Mononuclear cell (primary cell): ENCODE results near the gene TMEM43. TPM values are rescaled to one million over a fixed set of nuclear protein-coding genes. Genes with fewer than 3 reads are reported as not detected.

ENCODE experiments used
- H3K27me3 ChIP-seq: 2 replicates; pipeline ENCODE4 v1.6.0; 2011; ENCODE audit warnings: low read length, control low read depth; ENCODE audit not compliant: insufficient read depth
- H3K4me1 ChIP-seq: 2 replicates; pipeline ENCODE4 v1.5.1; 2011; ENCODE audit warnings: mild to moderate bottlenecking, low read length, control low read depth; ENCODE audit not compliant: insufficient read depth
- H3K4me3 ChIP-seq: 2 replicates; pipeline ENCODE4 v1.5.1; 2011; ENCODE audit warnings: mild to moderate bottlenecking, low read length, moderate library complexity
- H3K9me3 ChIP-seq: 2 replicates; pipeline ENCODE4 v1.5.1; 2011; ENCODE audit warnings: low read depth, mild to moderate bottlenecking, control low read depth, low read length
- total RNA-seq: library from RNA; depleted of rRNA; stranded (reverse); fragments of >200 nt; gene quantifications from one replicate; pipeline ENCODE4 v1.2.3, GENCODE V29; 2012

The TMEM43 gene
- total RNA-seq, 1 donor, result 23.7 TPM

GRCh38 chr3:14166877-14167603 lies 42.2 kb downstream of the TMEM43 start:
- Histone ChIP-seq H3K9me3 (peaks cover 4% of the 10 kb centered on the region), H3K4me1 (no peaks in the 10 kb centered on the region), H3K4me3 (no peak overlapping the region), H3K27me3 (no peaks in the 10 kb centered on the region)

- H3K27me3 ChIP-seq, result no peaks in the 10 kb centered on the region
- H3K9me3 ChIP-seq, result no peaks in the 10 kb centered on the region
- no peak overlapping the region for H3K4me3 ChIP-seq
- H3K4me1 ChIP-seq, result no peaks in the 10 kb centered on the region
Measured at GRCh38 chr3:14169435-14169834, 44.6 kb downstream of the TMEM43 start.

GRCh38 chr3:14169871-14170270 lies 45.0 kb downstream of the TMEM43 start:
- Histone ChIP-seq H3K4me3 (no peak overlapping the region), H3K27me3 (no peaks in the 10 kb centered on the region), H3K4me1 (peaks cover 3% of the 10 kb centered on the region), H3K9me3 (no peaks in the 10 kb centered on the region)

- Histone ChIP-seq H3K27me3 (no peaks in the 10 kb centered on the region), H3K4me1 (peaks cover 10% of the 10 kb centered on the region), H3K9me3 (no peaks in the 10 kb centered on the region)
Measured at GRCh38 chr3:14170531-14171159, 45.8 kb downstream of the TMEM43 start.

GRCh38 chr3:14172496-14172895 lies 47.6 kb downstream of the TMEM43 start:
- Histone ChIP-seq H3K4me1 (peaks cover 26% of the 10 kb centered on the region), H3K4me3 (no peak overlapping the region), H3K27me3 (no peaks in the 10 kb centered on the region), H3K9me3 (no peaks in the 10 kb centered on the region)

More at GRCh38 chr3:14170531-14171159, 45.8 kb downstream of the TMEM43 start:
- H3K4me3 ChIP-seq, result no peak overlapping the region

- peaks cover 39% of the 10 kb centered on the region for H3K4me1 ChIP-seq
Measured at GRCh38 chr3:14174483-14174882, 49.6 kb downstream of the TMEM43 start.

GRCh38 chr3:14175383-14176037 lies 50.7 kb downstream of the TMEM43 start:
- peaks cover 45% of the 10 kb centered on the region for H3K4me1 ChIP-seq
- no peaks in the 10 kb centered on the region for H3K9me3 ChIP-seq
- no peaks in the 10 kb centered on the region for H3K27me3 ChIP-seq
- H3K4me3 ChIP-seq, result no peak overlapping the region

More at GRCh38 chr3:14174483-14174882, 49.6 kb downstream of the TMEM43 start:
- H3K4me3 ChIP-seq, result no peak overlapping the region
- no peaks in the 10 kb centered on the region for H3K27me3 ChIP-seq
- H3K9me3 ChIP-seq, result no peaks in the 10 kb centered on the region

- peak overlapping the region; percentile 61 for H3K4me3 ChIP-seq
- peaks cover 45% of the 10 kb centered on the region for H3K4me1 ChIP-seq
Measured at GRCh38 chr3:14177580-14178246, 52.9 kb downstream of the TMEM43 start.

GRCh38 chr3:14178247-14179113 lies 53.6 kb downstream of the TMEM43 start, which contains the start of the genes LSM3 and XPC:
Gene LSM3 (plus strand): TSS chr3:14178817. CDS start chr3:14178861, 44 bp downstream.
Gene XPC (minus strand): TSS chr3:14178601. CDS start chr3:14178568, 33 bp downstream.
- Histone ChIP-seq H3K4me3 (peak within 1 kb of the TSS; percentile 61), H3K27me3 (no peaks in the 10 kb centered on the region), H3K4me1 (peaks cover 45% of the 10 kb centered on the region), H3K9me3 (no peaks in the 10 kb centered on the region)

More at GRCh38 chr3:14177580-14178246, 52.9 kb downstream of the TMEM43 start:
- Histone ChIP-seq H3K9me3 (no peaks in the 10 kb centered on the region), H3K27me3 (no peaks in the 10 kb centered on the region)

- Histone ChIP-seq H3K4me1 (peaks cover 45% of the 10 kb centered on the region), H3K4me3 (peak overlapping the region; percentile 61), H3K9me3 (no peaks in the 10 kb centered on the region), H3K27me3 (no peaks in the 10 kb centered on the region)
Measured at GRCh38 chr3:14179114-14179465, 54.2 kb downstream of the TMEM43 start.

- Histone ChIP-seq H3K4me3 (no peak overlapping the region), H3K4me1 (peaks cover 43% of the 10 kb centered on the region), H3K9me3 (no peaks in the 10 kb centered on the region), H3K27me3 (no peaks in the 10 kb centered on the region)
Measured at GRCh38 chr3:14179795-14180194, 54.9 kb downstream of the TMEM43 start.

GRCh38 chr3:14181253-14181652 lies 56.4 kb downstream of the TMEM43 start:
- Histone ChIP-seq H3K4me1 (peaks cover 29% of the 10 kb centered on the region), H3K27me3 (no peaks in the 10 kb centered on the region), H3K9me3 (no peaks in the 10 kb centered on the region), H3K4me3 (no peak overlapping the region)

GRCh38 chr3:14183015-14183577 lies 58.2 kb downstream of the TMEM43 start:
- Histone ChIP-seq H3K9me3 (no peaks in the 10 kb centered on the region), H3K27me3 (no peaks in the 10 kb centered on the region), H3K4me1 (peaks cover 13% of the 10 kb centered on the region), H3K4me3 (no peak overlapping the region)
